ENCODE data around the gene KCNH1.
"Not testable (repeated sequence)": the region's sequence is repeated elsewhere in the genome, so short reads cannot be mapped to it uniquely, and the experiment has no call there.

KCNH1 gene

GRCh38 chr1:211007830-211008229 lies 126.1 kb downstream of the KCNH1 start:
- no peak for DNase-seq

DNA sequence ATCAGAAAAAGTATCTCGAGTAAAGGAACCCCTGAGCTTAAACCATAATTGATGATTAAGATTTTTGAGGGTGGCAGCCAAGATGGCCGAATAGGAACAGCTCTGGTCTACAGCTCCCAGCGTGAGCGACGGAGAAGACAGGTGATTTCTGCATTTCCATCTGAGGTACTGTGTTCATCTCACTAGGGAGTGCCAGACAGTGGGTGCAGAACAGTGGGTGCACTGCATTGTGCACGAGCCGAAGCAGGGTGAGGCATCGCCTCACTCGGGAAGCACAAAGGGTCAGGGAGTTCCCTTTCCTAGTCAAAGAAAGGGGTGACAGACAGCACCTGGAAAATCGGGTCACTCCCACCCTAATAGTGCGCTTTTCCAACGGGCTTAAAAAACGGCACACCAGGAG lies 138.0 kb downstream of the KCNH1 start:
- DNase-seq = not testable (repeated sequence)

GRCh38 chr1:210992837-210993236 lies 141.1 kb downstream of the KCNH1 start:
- no peak for DNase-seq

DNA sequence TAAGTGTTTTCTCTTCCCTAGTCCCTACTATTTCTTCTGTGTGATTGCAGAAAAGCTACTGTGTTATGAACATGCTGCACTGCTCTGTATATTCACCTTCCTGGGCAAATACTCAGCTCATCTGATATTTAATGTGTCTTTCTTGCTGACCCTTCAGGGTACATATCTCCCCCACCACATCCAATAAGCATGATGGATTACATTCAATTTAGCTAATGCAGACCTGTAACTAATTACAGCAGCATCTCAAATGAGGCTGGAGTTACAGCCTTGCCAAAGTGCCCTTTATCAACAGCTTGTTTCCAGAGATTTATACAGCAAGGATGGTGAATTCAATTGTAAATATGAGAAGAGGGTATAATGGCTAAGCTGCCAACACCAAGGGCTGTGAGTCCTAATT lies 144.0 kb downstream of the KCNH1 start:
- no peak for DNase-seq

GRCh38 chr1:210981490-210981889 lies 152.5 kb downstream of the KCNH1 start:
- no peak for DNase-seq

DNA sequence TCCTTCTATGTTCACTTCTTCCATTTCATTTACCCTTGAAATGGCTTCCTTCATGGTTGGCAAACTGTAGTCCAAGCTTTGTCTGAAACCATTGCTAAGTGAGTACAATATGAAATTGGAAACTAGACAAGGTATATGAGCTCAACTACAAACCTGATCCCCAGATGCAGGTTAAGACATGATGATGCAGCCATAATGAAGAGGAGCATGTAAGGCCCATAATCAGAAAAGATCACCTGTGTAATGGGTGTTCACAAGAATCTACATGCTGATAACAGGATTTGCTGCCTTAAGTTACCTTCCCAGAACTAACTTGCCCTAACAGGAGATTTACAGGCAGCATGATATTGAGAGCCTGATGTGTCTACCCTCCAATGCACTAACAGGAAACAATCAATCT lies 153.9 kb downstream of the KCNH1 start:
- no peak for DNase-seq

DNA sequence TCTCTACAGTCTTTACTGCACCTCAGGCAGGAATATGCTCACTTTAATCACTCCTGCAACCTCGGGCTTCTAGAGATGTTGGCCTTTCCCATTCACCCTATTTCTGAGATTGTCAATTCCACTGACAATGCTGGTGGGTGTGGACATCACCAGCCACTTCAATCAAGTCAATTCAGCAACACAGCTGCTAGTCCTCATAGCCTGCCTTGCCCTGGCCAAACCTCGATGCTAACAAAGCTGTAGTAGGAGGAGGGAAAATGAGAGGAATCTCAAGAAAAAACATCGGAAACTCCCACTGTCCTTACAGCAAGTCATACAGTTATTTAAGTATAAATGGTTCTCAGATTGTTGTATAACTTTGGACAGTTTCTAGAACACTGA lies 155.0 kb downstream of the KCNH1 start:
- DNase-seq = no peak

DNA sequence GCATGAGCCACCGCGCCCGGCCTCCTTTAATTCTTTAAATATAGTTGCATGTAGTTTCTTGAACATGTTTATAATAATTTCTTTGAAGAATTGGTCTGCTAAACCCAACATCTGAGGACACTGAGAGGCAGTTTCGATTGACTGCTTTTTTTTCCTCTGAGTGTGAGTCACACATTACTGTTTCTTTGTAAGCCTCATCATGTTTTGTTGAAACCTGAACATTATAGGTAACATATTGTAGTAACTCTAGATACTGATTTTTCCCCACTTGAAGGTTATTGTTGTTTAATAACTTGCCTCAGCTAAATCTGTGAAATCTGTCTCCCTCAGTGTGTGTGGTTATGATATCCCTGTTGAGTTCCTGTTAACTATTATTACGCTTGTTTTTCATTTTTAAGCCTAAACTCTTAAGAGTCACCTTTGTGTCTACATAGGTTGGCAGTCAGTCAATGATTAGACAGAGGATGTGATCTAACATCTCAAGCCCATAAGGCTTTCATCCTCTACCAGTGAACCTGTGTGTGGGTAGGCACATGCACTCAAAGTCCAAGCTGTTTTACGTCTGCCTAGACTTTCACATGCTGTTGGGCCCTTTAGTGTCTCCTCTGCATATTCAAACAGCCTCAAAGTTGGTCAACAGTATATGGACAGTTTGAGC lies 155.5 kb downstream of the KCNH1 start:
- no peak for DNase-seq

GRCh38 chr1:210951279-210951678 lies 182.7 kb downstream of the KCNH1 start:
- DNase-seq = no peak

GRCh38 chr1:210949940-210950546 lies 183.9 kb downstream of the KCNH1 start:
- not testable (repeated sequence) for DNase-seq

- DNase-seq = no peak
Measured at GRCh38 chr1:210949489-210949888, 184.5 kb downstream of the KCNH1 start.

DNA sequence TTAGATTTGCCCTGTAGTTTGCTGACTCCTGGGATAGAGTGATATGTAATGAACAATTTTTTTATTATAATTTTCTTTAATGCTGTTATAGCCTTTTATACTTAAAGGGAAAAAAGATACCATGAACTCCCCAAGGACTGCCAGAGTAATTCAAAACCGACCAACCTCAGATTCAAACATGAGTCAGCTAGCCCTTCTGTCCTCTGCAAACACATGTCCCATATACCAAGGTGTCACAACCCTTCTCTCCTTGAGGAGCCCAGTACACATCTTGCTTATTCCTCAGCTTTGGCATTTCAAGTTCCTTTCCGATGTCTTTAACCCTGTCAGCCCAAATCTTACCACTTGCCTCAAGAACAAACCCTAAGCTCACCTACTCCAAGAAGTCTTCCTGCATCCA lies 184.9 kb downstream of the KCNH1 start:
- no peak for DNase-seq

GRCh38 chr1:210944252-210944651 lies 189.7 kb downstream of the KCNH1 start:
- no peak for DNase-seq

DNA sequence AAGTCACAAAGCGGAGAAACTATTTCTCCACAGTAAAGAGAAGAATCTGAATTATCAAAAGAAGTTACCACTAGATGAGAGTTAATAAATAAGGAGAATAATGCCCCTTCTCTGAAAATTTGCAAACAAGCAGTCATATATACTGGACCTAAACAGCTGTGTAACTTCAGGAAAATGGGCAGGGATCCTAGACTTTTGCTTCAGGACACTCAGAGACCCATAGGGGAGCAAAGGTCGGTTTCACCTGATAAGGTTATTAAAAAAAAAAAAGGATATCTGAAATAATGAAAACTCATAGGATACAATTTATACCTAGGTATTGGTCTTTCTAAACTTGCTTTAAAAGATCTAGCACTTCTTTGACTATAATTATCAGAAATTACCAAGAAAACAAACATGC lies 191.4 kb downstream of the KCNH1 start:
- DNase-seq = no peak

DNA sequence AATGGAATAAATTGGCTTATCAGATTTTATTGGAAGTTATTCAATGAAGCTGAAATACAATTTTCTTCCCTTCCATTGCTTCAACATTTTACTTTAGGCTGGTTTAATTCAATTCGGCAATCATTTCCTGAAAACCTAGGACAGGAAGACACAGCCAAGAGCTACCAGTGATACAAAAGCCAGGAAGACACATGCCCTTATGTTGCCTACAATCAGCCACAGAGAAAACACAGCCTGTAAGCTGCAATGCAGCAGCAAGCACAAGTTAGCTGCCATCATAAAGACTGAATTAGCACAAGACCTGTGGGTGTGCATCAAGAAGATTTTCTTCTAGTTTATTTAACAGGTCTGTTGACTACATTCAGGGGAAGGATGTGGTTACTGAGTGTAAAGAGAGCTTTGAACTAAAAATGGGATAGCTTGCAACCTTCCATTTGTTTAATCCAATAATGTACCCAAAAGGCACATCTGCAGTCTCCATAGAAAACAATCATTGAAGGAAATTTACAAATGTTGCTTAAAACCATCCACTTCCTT lies 193.8 kb downstream of the KCNH1 start:
- no peak for DNase-seq

- no peak for DNase-seq
Measured at GRCh38 chr1:210938416-210938925, 195.5 kb downstream of the KCNH1 start.

GRCh38 chr1:210937846-210938245 lies 196.1 kb downstream of the KCNH1 start:
- DNase-seq = no peak

GRCh38 chr1:210935905-210936304 lies 198.0 kb downstream of the KCNH1 start:
- DNase-seq = no peak

GRCh38 chr1:210932104-210932503 lies 201.8 kb downstream of the KCNH1 start:
- DNase-seq = no peak

GRCh38 chr1:210922666-210923065 lies 211.3 kb downstream of the KCNH1 start:
- no peak for DNase-seq

- DNase-seq = no peak
Measured at GRCh38 chr1:210920716-210921694, 212.9 kb downstream of the KCNH1 start.

DNA sequence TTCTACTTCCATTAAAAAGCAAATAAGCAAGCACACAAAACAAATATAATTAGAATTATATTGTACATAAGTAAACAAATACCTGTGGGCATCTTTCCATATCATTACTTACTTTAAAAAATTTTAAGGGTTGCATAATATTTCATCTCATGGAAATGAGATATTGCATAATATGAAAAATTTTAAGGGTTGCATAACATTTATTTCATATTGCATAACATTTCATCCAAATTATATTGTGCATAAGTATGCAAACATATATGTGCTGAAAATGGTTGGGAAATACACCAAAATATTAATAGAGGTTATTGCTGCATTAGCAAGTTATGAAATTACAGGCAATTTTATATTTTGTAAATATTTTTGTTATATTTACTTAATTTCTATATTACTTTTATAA lies 213.7 kb downstream of the KCNH1 start:
- DNase-seq = no peak

GRCh38 chr1:210918893-210919292 lies 215.1 kb downstream of the KCNH1 start:
- no peak for DNase-seq

All from KG1 (cell line).